ENCODE data around the gene WWOX.

The WWOX gene

DNA sequence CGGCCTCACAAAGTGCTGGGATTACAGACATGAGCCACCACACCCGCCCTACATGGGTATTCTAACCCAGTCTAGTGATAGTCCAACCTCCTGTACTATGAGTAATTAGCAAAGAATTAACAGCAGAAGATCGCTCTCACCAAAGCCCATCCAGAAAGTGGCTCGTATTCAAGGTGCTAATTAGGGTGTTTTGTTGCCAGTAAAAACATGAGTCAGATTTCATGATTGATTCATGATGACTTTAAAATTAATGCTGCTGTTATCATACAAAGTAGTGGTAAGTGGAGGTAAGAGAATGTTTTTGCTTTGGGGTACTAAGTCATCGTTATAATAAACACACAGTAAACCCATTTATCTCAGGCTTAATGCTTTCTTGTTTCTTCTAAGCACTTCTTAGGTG lies 428.8 kb downstream of the WWOX start:
- no peak for TF ChIP-seq CTCF (IDR thresholded peaks at IDR 0.05; ENCODE audit: insufficient read depth, low read depth, low read length, missing control alignments)
- no peak overlapping the region for H3K4me3 ChIP-seq (ENCODE audit: low read depth, low read length)
- DNase-seq (ENCODE audit: low read depth), result no peak

GRCh38 chr16:78529881-78530280 lies 430.4 kb downstream of the WWOX start:
- TF ChIP-seq CTCF (IDR thresholded peaks at IDR 0.05; ENCODE audit: insufficient read depth, low read depth, low read length, missing control alignments), result no peak
- H3K4me3 ChIP-seq (ENCODE audit: low read depth, low read length), result no peak overlapping the region
- DNase-seq (ENCODE audit: low read depth), result no peak

DNA sequence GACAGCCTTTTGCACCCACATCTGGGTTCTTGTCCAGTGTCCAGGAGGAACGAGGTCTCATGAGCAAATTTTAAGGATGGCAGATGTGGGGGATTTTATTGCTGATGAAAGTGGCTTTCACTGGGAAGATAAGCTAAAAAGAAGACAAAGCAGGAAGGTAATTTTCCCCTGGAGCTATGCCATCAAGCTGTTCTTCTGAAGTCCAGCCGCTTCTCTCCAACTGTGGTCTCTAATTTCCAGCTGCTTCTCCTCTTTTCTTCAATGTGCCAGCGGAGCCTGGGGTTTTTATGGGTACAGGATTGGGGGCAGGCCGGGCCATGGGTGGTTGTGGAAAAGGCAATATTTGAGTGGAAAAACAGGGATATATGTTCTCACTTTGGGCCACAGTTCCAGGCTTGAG lies 430.8 kb downstream of the WWOX start:
- no peak for DNase-seq (ENCODE audit: low read depth)
- no peak overlapping the region for H3K4me3 ChIP-seq (ENCODE audit: low read depth, low read length)
- TF ChIP-seq CTCF (IDR thresholded peaks at IDR 0.05; ENCODE audit: insufficient read depth, low read depth, low read length, missing control alignments), result no peak

- TF ChIP-seq CTCF (IDR thresholded peaks at IDR 0.05; ENCODE audit: insufficient read depth, low read depth, low read length, missing control alignments), result no peak
- no peak overlapping the region for H3K4me3 ChIP-seq (ENCODE audit: low read depth, low read length)
- no peak for DNase-seq (ENCODE audit: low read depth)
Observed at GRCh38 chr16:78535098-78535497, 435.6 kb downstream of the WWOX start.

GRCh38 chr16:78537511-78537910 lies 438.1 kb downstream of the WWOX start:
- no peak for DNase-seq (ENCODE audit: low read depth)
- no peak for TF ChIP-seq CTCF (IDR thresholded peaks at IDR 0.05; ENCODE audit: insufficient read depth, low read depth, low read length, missing control alignments)
- no peak overlapping the region for H3K4me3 ChIP-seq (ENCODE audit: low read depth, low read length)

DNA sequence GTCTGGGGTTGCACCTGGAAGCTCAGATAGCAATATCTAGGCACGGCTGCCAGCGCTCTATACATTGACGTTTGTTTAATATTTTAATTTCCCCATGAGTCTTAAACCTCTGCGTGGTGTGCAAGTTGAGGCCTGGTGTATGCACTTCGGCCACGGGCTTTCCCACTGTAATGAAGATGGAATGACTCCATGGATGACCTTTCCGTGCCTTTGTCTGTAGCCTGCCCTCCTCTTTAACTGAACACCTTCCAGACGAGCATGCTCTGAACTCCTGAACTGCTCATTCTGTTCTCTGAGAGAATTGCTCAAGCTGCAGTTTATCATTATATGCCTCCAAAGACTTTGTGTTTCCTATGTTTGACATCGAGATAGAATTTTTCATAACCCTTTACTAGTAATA lies 438.8 kb downstream of the WWOX start:
- no peak for DNase-seq (ENCODE audit: low read depth)
- no peak overlapping the region for H3K4me3 ChIP-seq (ENCODE audit: low read depth, low read length)
- TF ChIP-seq CTCF (IDR thresholded peaks at IDR 0.05; ENCODE audit: insufficient read depth, low read depth, low read length, missing control alignments), result no peak

DNA sequence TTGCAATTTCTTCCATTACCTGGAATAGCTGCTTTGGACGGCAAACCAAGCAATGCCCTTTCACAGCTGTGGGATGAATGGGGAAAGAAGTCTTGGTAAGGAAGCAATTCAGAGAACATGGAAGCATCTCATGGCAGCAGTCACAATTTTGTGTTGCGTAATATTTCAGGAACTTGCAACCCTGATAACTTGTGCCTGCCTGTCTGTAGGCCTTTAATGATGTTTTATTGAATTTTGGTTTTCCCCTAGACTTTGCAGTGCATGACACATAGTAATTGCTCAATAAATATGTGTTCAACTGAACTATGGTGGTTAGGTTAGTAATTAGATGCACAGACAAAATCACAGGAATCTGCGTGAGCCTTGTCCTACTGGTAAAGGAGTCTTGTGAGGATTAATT lies 439.5 kb downstream of the WWOX start:
- DNase-seq (ENCODE audit: low read depth), result no peak
- no peak overlapping the region for H3K4me3 ChIP-seq (ENCODE audit: low read depth, low read length)
- no peak for TF ChIP-seq CTCF (IDR thresholded peaks at IDR 0.05; ENCODE audit: insufficient read depth, low read depth, low read length, missing control alignments)
